SK-N-SH (cell line): Measurements from ENCODE around the gene GLIS2. TPM values are rescaled to one million over a fixed set of nuclear protein-coding genes. Genes with fewer than 3 reads are reported as not detected.

Experiments used
- CTCF ChIA-PET: fragments of 300-600, 350-600 bp; formaldehyde crosslinking; extraction: SDS; loops from one replicate; lab custom pipeline; 2021; lab: Yijun Ruan, JAX
- POLR2A ChIA-PET: fragments of 350-600 bp; sonication (Branson Sonifier 250); formaldehyde crosslinking; extraction: SDS; loops from one replicate; lab custom pipeline; 2020; ENCODE audit warnings: antibody characterized with exemption, inconsistent platforms; lab: Yijun Ruan, JAX
- DNase-seq: peaks from one replicate; pipeline ENCODE4 v3.0.0; 2012
- H2AFZ ChIP-seq: fragments of 200-600 bp; sonication (generic); 2 replicates; pipeline ENCODE4 v1.8.1; 2016; ENCODE audit warnings: antibody characterized with exemption, mild to moderate bottlenecking, low read depth
- H3F3A ChIP-seq: fragments of 200-600 bp; sonication (generic); replicated peaks from 2 replicates; pipeline ENCODE3; 2016; ENCODE audit warnings: antibody characterized with exemption, mild to moderate bottlenecking; ENCODE audit not compliant: insufficient read depth
- H3K27ac ChIP-seq, 2 experiments: fragments of 200-500 bp in 1 of 2; fragments of 200-600 bp in 1 of 2; sonication (Bioruptor generic) in 1 of 2; sonication (generic), shearing (Covaris generic) in 1 of 2; 2 replicates each; pipeline versions ENCODE4 v1.5.1 to v1.6.1; 2014 to 2016; ENCODE audit warnings: low read depth in 2 of 2, inconsistent platforms in 1 of 2, low read length in 1 of 2, mild to moderate bottlenecking in 1 of 2, mixed read lengths in 1 of 2
- H3K27me3 ChIP-seq: fragments of 200-600 bp; sonication (generic), shearing (Covaris generic); 2 replicates; pipeline ENCODE4 v1.6.1; 2016; ENCODE audit warnings: mixed run types; ENCODE audit not compliant: insufficient read depth
- H3K36me3 ChIP-seq, 2 experiments: fragments of 200-500 bp in 1 of 2; fragments of 200-600 bp in 1 of 2; sonication (Bioruptor generic) in 1 of 2; sonication (generic) in 1 of 2; replicated peaks in 1 of 2; 2 replicates each; pipeline versions ENCODE3 to v1.5.1; 2014 to 2016; ENCODE audit warnings: low read length in 1 of 2, mild to moderate bottlenecking in 1 of 2; ENCODE audit not compliant: insufficient read depth in 2 of 2, control insufficient read depth in 1 of 2
- H3K4me1 ChIP-seq, 2 experiments: fragments of 200-500 bp in 1 of 2; fragments of 200-600 bp in 1 of 2; sonication (Bioruptor generic) in 1 of 2; sonication (generic), shearing (Covaris generic) in 1 of 2; 2 replicates each; pipeline versions ENCODE4 v1.5.1 to v1.6.1; 2014 to 2016; ENCODE audit warnings: low read depth in 1 of 2, low read length in 1 of 2, mixed run types in 1 of 2; ENCODE audit not compliant: insufficient read depth in 2 of 2, control insufficient read depth in 1 of 2
- H3K4me2 ChIP-seq: fragments of 200-600 bp; sonication (generic), shearing (Covaris generic); 2 replicates; pipeline ENCODE4 v1.6.1; 2017; ENCODE audit warnings: mixed run types
- H3K4me3 ChIP-seq, 2 experiments: fragments of 200-500 bp in 1 of 2; fragments of 200-600 bp in 1 of 2; sonication (Bioruptor generic) in 1 of 2; sonication (generic), shearing (Covaris generic) in 1 of 2; 2 replicates each; pipeline versions ENCODE4 v1.5.1 to v1.8.1; 2014 to 2016; ENCODE audit warnings: low read depth in 2 of 2, inconsistent platforms in 1 of 2, low read length in 1 of 2, mild to moderate bottlenecking in 1 of 2, mixed read lengths in 1 of 2, moderate library complexity in 1 of 2
- H3K79me2 ChIP-seq: fragments of 200-600 bp; sonication (generic); 2 replicates; pipeline ENCODE4 v1.8.1; 2017; ENCODE audit warnings: mild to moderate bottlenecking; ENCODE audit not compliant: insufficient read depth
- H3K9ac ChIP-seq: fragments of 200-600 bp; sonication (generic); 2 replicates; pipeline ENCODE4 v1.6.1; 2017; ENCODE audit warnings: mixed run types
- H3K9me2 ChIP-seq: fragments of 200-600 bp; sonication (generic); 2 replicates; pipeline ENCODE4 v1.6.1; 2017; ENCODE audit warnings: mixed run types
- H3K9me3 ChIP-seq: fragments of 200-600 bp; sonication (generic); 2 replicates; pipeline ENCODE4 v1.6.1; 2017; ENCODE audit warnings: mixed run types, mild to moderate bottlenecking, moderate library complexity
- H4K20me1 ChIP-seq: fragments of 200-600 bp; sonication (generic); 2 replicates; pipeline ENCODE4 v1.6.1; 2017; ENCODE audit warnings: mild to moderate bottlenecking, mixed run types; ENCODE audit not compliant: insufficient read depth
- CHD2 ChIP-seq: fragments of 150-350 bp; IDR thresholded peaks from 2 replicates; pipeline ENCODE4 v1.6.1; 2018; ENCODE audit warnings: low read length; ENCODE audit not compliant: partially characterized antibody
- FOXJ3 ChIP-seq: sonication (generic); formaldehyde crosslinking; IDR thresholded peaks from 2 replicates; pipeline ENCODE4 v1.5.1; 2020; ENCODE audit warnings: mild to moderate bottlenecking, missing genetic modification reagents
- GATA2 ChIP-seq: sonication (generic); formaldehyde crosslinking; IDR thresholded peaks from 2 replicates; pipeline ENCODE4 v1.5.0; 2020; ENCODE audit warnings: mild to moderate bottlenecking, missing genetic modification reagents
- MXI1 ChIP-seq: IDR thresholded peaks from 2 replicates; pipeline ENCODE4 v1.6.1; 2012; ENCODE audit warnings: mild to moderate bottlenecking, low read depth, low read length, improper control_type of control experiment
- NFIC ChIP-seq: IDR thresholded peaks from 2 replicates; pipeline ENCODE4 v1.4.0; 2012; ENCODE audit warnings: borderline replicate concordance
- NRF1 ChIP-seq: IDR thresholded peaks from 2 replicates; pipeline ENCODE4 v1.6.1; 2012; ENCODE audit warnings: low read depth, mild to moderate bottlenecking, low read length
- PBX3 ChIP-seq: IDR thresholded peaks from 2 replicates; pipeline ENCODE4; 2012
- RCOR1 ChIP-seq: fragments of 150-350 bp; IDR thresholded peaks from 2 replicates; pipeline ENCODE4 v1.6.1; 2017; ENCODE audit warnings: antibody characterized with exemption, low read length
- SIN3A ChIP-seq: IDR thresholded peaks from 2 replicates; pipeline ENCODE4 v1.6.1; 2012; ENCODE audit warnings: low read depth, mild to moderate bottlenecking, low read length, moderate library complexity, borderline replicate concordance
- TCF12 ChIP-seq: IDR thresholded peaks from 2 replicates; pipeline ENCODE4 v1.4.0; 2012
- YY1 ChIP-seq: IDR thresholded peaks from 2 replicates; pipeline ENCODE4 v1.4.0; 2012; ENCODE audit warnings: low read depth, mild to moderate bottlenecking
- WGBS: methylation state at CpG from one replicate; pipeline ENCODE4 v1.1.6; 2017; ENCODE audit warnings: low lambda C conversion rate; 5-methylcytosine and 5-hydroxymethylcytosine counted together
- polyA plus RNA-seq, 3 experiments: library from polyadenylated mRNA; depleted of rRNA; stranded (reverse); fragments of >200 nt; gene quantifications; 2 replicates each; pipeline ENCODE4 v1.2.3, GENCODE V29; 2012
- TF ChIP-seq, protein P1 (sequence below): fragments of 200-600 bp; sonication (generic); IDR thresholded peaks from 2 replicates; pipeline ENCODE4 v1.6.1; 2017; ENCODE audit warnings: antibody characterized with exemption, mild to moderate bottlenecking, moderate library complexity
- TF ChIP-seq, protein P2 (sequence below): fragments of 150-350 bp; IDR thresholded peaks from 2 replicates; pipeline ENCODE4 v1.6.1; 2016; ENCODE audit warnings: mild to moderate bottlenecking, low read depth, low read length
- TF ChIP-seq, protein P3 (sequence below): IDR thresholded peaks from 2 replicates; pipeline ENCODE4 v1.4.0; 2012; ENCODE audit warnings: low read depth, borderline replicate concordance

GLIS2 gene
- polyA plus RNA-seq, 1 of the 3 experiments (the other 2 are of a cell fraction), result 6.5 TPM

DNA sequence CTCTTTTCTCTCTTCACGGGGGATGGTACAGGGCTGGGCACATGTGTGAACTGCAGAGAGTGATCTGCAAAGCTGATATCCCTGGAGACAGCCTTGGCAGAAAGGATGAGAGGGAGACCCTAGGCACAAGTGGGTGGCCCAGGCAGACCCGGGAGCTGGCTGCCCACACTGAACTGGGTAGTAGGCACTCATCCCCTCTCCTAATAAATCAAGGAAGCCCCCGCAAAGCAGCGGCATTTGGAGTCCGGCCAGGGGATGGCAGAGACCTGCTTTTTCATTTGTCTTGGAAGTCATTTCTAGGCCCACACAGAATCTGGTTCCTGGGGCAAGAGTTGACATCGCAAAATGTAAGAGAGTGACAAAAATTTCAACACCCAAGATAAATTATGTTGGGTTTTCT lies 40.0 kb upstream of the GLIS2 start:
- Histone ChIP-seq H3K9ac (no peak overlapping the region), H3K4me2 (no peak overlapping the region), H3K9me3 (no peaks in the 10 kb centered on the region), H3F3A (peaks cover 17% of the 10 kb centered on the region), H2AFZ (no peak overlapping the region), H4K20me1 (no peaks in the 10 kb centered on the region), H3K27me3 (no peaks in the 10 kb centered on the region), H3K79me2 (peaks cover 11% of the 10 kb centered on the region; the same call in 1 of the 2 replicates), H3K4me1 (peaks cover 0 to 5% of the 10 kb centered on the region in 2 experiments; a peak in 1 of 4 replicates), H3K36me3 (no peaks in the 10 kb centered on the region), H3K9me2 (no peaks in the 10 kb centered on the region), H3K4me3 (no peak overlapping the region), H3K27ac (no peak overlapping the region)
- DNase-seq, result no peak
- ChIA-PET POLR2A (interaction anchor here (0.7 kb wide), 1 partner anchor 39 kb away, joined by 4 read pairs; no protein-coding TSS in a partner anchor), CTCF (interaction anchor here (1.5 to 18.0 kb wide), 5 partner anchors 13 to 64 kb away, joined by 3 to 203 read pairs (median 23); no protein-coding TSS in a partner anchor)
- TF ChIP-seq MXI1 (no peak), GATA2 (CRISPR knock-in tag) (peak; percentile 40; the same call in 1 of the 2 replicates)
- WGBS, result 85% methylated on average over 6 of the region's 6 CpGs

DNA sequence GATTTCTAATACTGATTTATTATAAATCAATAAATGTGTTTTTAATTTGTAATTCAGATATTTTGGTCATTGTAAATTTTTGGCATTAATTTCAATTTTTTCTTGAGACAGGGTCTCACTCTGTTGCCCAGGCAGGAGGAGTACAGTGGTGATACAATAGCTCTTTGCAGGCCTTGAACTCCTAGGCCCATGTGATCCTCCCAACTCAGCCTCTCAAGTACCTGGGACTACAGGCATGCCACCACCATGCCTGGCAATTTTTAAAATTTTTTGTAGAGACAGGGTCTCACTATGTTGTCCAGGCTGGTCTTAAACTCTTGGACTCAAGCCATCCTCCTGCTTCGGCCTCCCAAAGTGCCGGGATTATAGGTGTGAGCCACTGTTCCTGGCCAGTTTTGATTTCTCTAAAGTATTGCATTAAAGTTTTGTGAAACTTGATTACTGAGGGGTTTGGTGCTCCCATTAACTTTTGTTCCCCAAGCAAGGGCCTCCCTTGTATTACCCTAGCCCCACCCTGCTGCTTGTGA lies 37.8 kb upstream of the GLIS2 start:
- Histone ChIP-seq H3K9ac (no peak overlapping the region), H3K9me2 (no peaks in the 10 kb centered on the region), H3K27ac (no peak overlapping the region), H3K4me1 (no peaks in the 10 kb centered on the region; a peak in 1 of 4 replicates), H3F3A (peaks cover 17% of the 10 kb centered on the region), H4K20me1 (no peaks in the 10 kb centered on the region), H3K9me3 (no peaks in the 10 kb centered on the region), H2AFZ (no peak overlapping the region), H3K4me2 (no peak overlapping the region), H3K27me3 (no peaks in the 10 kb centered on the region), H3K4me3 (no peak overlapping the region), H3K79me2 (no peaks in the 10 kb centered on the region), H3K36me3 (no peaks in the 10 kb centered on the region)
- no peak for DNase-seq
- TF ChIP-seq PBX3, result no peak
- WGBS, result 95% methylated on average over 2 of the region's 2 CpGs
- ChIA-PET CTCF (interaction anchor here (1.0 to 18.0 kb wide), 5 partner anchors 11 to 116 kb away, joined by 3 to 203 read pairs (median 5); no protein-coding TSS in a partner anchor), POLR2A (interaction anchor here (0.9 kb wide), 1 partner anchor 94 kb away, joined by 3 read pairs; no protein-coding TSS in a partner anchor)

GRCh38 chr16:4280625-4281024 lies 35.2 kb upstream of the GLIS2 start:
- Histone ChIP-seq H3K4me1 (no peaks in the 10 kb centered on the region; a peak in 1 of 4 replicates), H3K9me3 (no peaks in the 10 kb centered on the region), H3K79me2 (no peaks in the 10 kb centered on the region), H2AFZ (no peak overlapping the region), H3F3A (no peaks in the 10 kb centered on the region), H3K4me2 (no peak overlapping the region), H3K27ac (no peak overlapping the region), H3K9ac (no peak overlapping the region), H3K36me3 (no peaks in the 10 kb centered on the region), H3K4me3 (no peak overlapping the region), H3K27me3 (no peaks in the 10 kb centered on the region), H3K9me2 (no peaks in the 10 kb centered on the region), H4K20me1 (no peaks in the 10 kb centered on the region)
- CTCF ChIA-PET, result no interaction called here
- POLR2A ChIA-PET, result no interaction called here
- whole genome bisulfite sequencing, result 85% methylated on average over 2 of the region's 2 CpGs
- DNase-seq, result no peak
- TF ChIP-seq, protein P1, sequence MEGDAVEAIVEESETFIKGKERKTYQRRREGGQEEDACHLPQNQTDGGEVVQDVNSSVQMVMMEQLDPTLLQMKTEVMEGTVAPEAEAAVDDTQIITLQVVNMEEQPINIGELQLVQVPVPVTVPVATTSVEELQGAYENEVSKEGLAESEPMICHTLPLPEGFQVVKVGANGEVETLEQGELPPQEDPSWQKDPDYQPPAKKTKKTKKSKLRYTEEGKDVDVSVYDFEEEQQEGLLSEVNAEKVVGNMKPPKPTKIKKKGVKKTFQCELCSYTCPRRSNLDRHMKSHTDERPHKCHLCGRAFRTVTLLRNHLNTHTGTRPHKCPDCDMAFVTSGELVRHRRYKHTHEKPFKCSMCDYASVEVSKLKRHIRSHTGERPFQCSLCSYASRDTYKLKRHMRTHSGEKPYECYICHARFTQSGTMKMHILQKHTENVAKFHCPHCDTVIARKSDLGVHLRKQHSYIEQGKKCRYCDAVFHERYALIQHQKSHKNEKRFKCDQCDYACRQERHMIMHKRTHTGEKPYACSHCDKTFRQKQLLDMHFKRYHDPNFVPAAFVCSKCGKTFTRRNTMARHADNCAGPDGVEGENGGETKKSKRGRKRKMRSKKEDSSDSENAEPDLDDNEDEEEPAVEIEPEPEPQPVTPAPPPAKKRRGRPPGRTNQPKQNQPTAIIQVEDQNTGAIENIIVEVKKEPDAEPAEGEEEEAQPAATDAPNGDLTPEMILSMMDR, result no peak
- TF ChIP-seq TCF12, result no peak
- TF ChIP-seq RCOR1, result no peak
- no peak for TF ChIP-seq SIN3A
- no peak for TF ChIP-seq GATA2 (CRISPR knock-in tag)
- no peak for TF ChIP-seq CHD2
- no peak for TF ChIP-seq NRF1
- TF ChIP-seq YY1, result no peak
- TF ChIP-seq, protein P2, sequence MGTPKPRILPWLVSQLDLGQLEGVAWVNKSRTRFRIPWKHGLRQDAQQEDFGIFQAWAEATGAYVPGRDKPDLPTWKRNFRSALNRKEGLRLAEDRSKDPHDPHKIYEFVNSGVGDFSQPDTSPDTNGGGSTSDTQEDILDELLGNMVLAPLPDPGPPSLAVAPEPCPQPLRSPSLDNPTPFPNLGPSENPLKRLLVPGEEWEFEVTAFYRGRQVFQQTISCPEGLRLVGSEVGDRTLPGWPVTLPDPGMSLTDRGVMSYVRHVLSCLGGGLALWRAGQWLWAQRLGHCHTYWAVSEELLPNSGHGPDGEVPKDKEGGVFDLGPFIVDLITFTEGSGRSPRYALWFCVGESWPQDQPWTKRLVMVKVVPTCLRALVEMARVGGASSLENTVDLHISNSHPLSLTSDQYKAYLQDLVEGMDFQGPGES, result no peak
- TF ChIP-seq, protein P3, sequence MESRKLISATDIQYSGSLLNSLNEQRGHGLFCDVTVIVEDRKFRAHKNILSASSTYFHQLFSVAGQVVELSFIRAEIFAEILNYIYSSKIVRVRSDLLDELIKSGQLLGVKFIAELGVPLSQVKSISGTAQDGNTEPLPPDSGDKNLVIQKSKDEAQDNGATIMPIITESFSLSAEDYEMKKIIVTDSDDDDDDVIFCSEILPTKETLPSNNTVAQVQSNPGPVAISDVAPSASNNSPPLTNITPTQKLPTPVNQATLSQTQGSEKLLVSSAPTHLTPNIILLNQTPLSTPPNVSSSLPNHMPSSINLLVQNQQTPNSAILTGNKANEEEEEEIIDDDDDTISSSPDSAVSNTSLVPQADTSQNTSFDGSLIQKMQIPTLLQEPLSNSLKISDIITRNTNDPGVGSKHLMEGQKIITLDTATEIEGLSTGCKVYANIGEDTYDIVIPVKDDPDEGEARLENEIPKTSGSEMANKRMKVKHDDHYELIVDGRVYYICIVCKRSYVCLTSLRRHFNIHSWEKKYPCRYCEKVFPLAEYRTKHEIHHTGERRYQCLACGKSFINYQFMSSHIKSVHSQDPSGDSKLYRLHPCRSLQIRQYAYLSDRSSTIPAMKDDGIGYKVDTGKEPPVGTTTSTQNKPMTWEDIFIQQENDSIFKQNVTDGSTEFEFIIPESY, result no peak
- no peak for TF ChIP-seq FOXJ3 (CRISPR knock-in tag)
- TF ChIP-seq NFIC, result no peak
- TF ChIP-seq MXI1, result no peak
